Measurements from ENCODE around the gene CHSY1. TPM values are rescaled to one million over a fixed set of nuclear protein-coding genes. Genes with fewer than 3 reads are reported as not detected.

The CHSY1 gene
- total and polyA plus RNA-seq, 7 experiments from 2014 or later: 0.78 to 47.0 (median 8.9) TPM

GRCh38 chr15:101148881-101149664, 102.8 kb downstream of the CHSY1 start:
- Histone ChIP-seq H3K36me3 (ENCODE audit: control insufficient read depth in 2 of 3, insufficient read depth in 3 of 3, low read length in 3 of 3) (no peaks in the 10 kb centered on the region), H3K4me3 (ENCODE audit: low read length) (no peak overlapping the region), H3K9me3 (ENCODE audit: control insufficient read depth in 2 of 3, low read length in 3 of 3) (no peaks in the 10 kb centered on the region), H3K27me3 (ENCODE audit: control insufficient read depth in 2 of 2, insufficient read depth in 2 of 2, low read length in 2 of 2) (no peaks in the 10 kb centered on the region), H3K27ac (ENCODE audit: low read depth, low read length) (no peak overlapping the region), H3K4me1 (ENCODE audit: control insufficient read depth in 2 of 2, insufficient read depth in 2 of 2, low read length in 2 of 2) (no peaks in the 10 kb centered on the region)
- Mint-ChIP-seq H3K4me1 (peaks cover 7 to 48% (median 13%) of the 10 kb centered on the region in 7 donors), H3K4me3 (no peak overlapping the region), H3K27me3 (peaks cover 0 to 3% (median 0%) of the 10 kb centered on the region in 5 donors), H3K27ac (no peak overlapping the region), H3K36me3 (peaks cover 0 to 11% (median 0%) of the 10 kb centered on the region in 5 donors), H3K9me3 (no peaks in the 10 kb centered on the region)
- POLR2A ChIA-PET: no interaction called here
- DNase-seq (no peak), ATAC-seq (no peak)
- CTCF ChIA-PET: no interaction called here
- intact Hi-C loops (cut with micrococcal nuclease): no loop called here

- no peak overlapping the region for H3K4me3 Mint-ChIP-seq
- Histone ChIP-seq H3K4me3 (ENCODE audit: low read length) (no peak overlapping the region), H3K4me1 (ENCODE audit: control insufficient read depth in 2 of 2, insufficient read depth in 2 of 2, low read length in 2 of 2) (no peaks in the 10 kb centered on the region), H3K27ac (ENCODE audit: low read depth, low read length) (no peak overlapping the region), H3K9me3 (ENCODE audit: control insufficient read depth in 2 of 3, low read length in 3 of 3) (no peaks in the 10 kb centered on the region), H3K36me3 (ENCODE audit: control insufficient read depth in 2 of 3, insufficient read depth in 3 of 3, low read length in 3 of 3) (no peaks in the 10 kb centered on the region), H3K27me3 (ENCODE audit: control insufficient read depth in 2 of 2, insufficient read depth in 2 of 2, low read length in 2 of 2) (no peaks in the 10 kb centered on the region)
- peaks cover 0 to 9% (median 0%) of the 10 kb centered on the region in 5 donors for H3K36me3 Mint-ChIP-seq
- intact Hi-C loops (cut with micrococcal nuclease): no loop called here
- H3K4me1 Mint-ChIP-seq: peaks cover 7 to 46% (median 13%) of the 10 kb centered on the region in 7 donors
- peaks cover 0 to 3% (median 0%) of the 10 kb centered on the region in 5 donors for H3K27me3 Mint-ChIP-seq
- no peak overlapping the region for H3K27ac Mint-ChIP-seq
- ChIA-PET CTCF (no interaction called here), POLR2A (no interaction called here)
- no peak for ATAC-seq
- no peaks in the 10 kb centered on the region for H3K9me3 Mint-ChIP-seq
- no peak for DNase-seq
These were observed 103.5 kb downstream of the CHSY1 start for GRCh38 chr15:101148166-101148880.

- intact Hi-C loops (cut with micrococcal nuclease): no loop called here
- Mint-ChIP-seq H3K4me3 (no peak overlapping the region), H3K27ac (no peak overlapping the region), H3K9me3 (peaks cover 0 to 3% (median 0%) of the 10 kb centered on the region in 11 donors), H3K4me1 (peaks cover 7 to 46% (median 13%) of the 10 kb centered on the region in 7 donors), H3K36me3 (peaks cover 0 to 9% (median 0%) of the 10 kb centered on the region in 5 donors), H3K27me3 (peaks cover 0 to 3% (median 0%) of the 10 kb centered on the region in 5 donors)
- Histone ChIP-seq H3K36me3 (ENCODE audit: control insufficient read depth in 2 of 3, insufficient read depth in 3 of 3, low read length in 3 of 3) (no peaks in the 10 kb centered on the region), H3K9me3 (ENCODE audit: control insufficient read depth in 2 of 3, low read length in 3 of 3) (no peaks in the 10 kb centered on the region), H3K4me3 (ENCODE audit: low read length) (no peak overlapping the region), H3K27me3 (ENCODE audit: control insufficient read depth in 2 of 2, insufficient read depth in 2 of 2, low read length in 2 of 2) (no peaks in the 10 kb centered on the region), H3K4me1 (ENCODE audit: control insufficient read depth in 2 of 2, insufficient read depth in 2 of 2, low read length in 2 of 2) (no peaks in the 10 kb centered on the region), H3K27ac (ENCODE audit: low read depth, low read length) (no peak overlapping the region)
- DNase-seq (no peak), ATAC-seq (no peak)
- ChIA-PET POLR2A (no interaction called here), CTCF (no interaction called here)
These were observed 104.7 kb downstream of the CHSY1 start for GRCh38 chr15:101147181-101147580.

GRCh38 chr15:101146118-101146702, 105.6 kb downstream of the CHSY1 start:
- Mint-ChIP-seq H3K36me3 (peaks cover 0 to 13% (median 0%) of the 10 kb centered on the region in 5 donors), H3K4me1 (peaks cover 3 to 39% (median 8%) of the 10 kb centered on the region in 7 donors), H3K27me3 (peaks cover 0 to 3% (median 0%) of the 10 kb centered on the region in 5 donors), H3K4me3 (no peak overlapping the region), H3K27ac (peak overlapping the region in 1 of 9 donors; percentile 65), H3K9me3 (peaks cover 0 to 8% (median 0%) of the 10 kb centered on the region in 11 donors)
- intact Hi-C loops (cut with micrococcal nuclease): no loop called here
- DNase-seq (no peak), ATAC-seq (no peak)
- no peaks in the 10 kb centered on the region for H3K36me3 ChIP-seq (ENCODE audit: control insufficient read depth in 2 of 3, insufficient read depth in 3 of 3, low read length in 3 of 3)
- H3K27me3 ChIP-seq (ENCODE audit: control insufficient read depth in 2 of 2, insufficient read depth in 2 of 2, low read length in 2 of 2): no peaks in the 10 kb centered on the region
- ChIA-PET POLR2A (interaction anchor here (0.5 kb wide), 1 partner anchor 13 kb away, joined by 4 read pairs; no protein-coding TSS in a partner anchor), CTCF (interaction anchor here (0.6 kb wide), 2 partner anchors 13 to 95 kb away, joined by 3 to 5 read pairs; no protein-coding TSS in a partner anchor)
- no peaks in the 10 kb centered on the region for H3K4me1 ChIP-seq (ENCODE audit: control insufficient read depth in 2 of 2, insufficient read depth in 2 of 2, low read length in 2 of 2)
- no peak overlapping the region for H3K27ac ChIP-seq (ENCODE audit: low read depth, low read length)
- H3K9me3 ChIP-seq (ENCODE audit: control insufficient read depth in 2 of 3, low read length in 3 of 3): no peaks in the 10 kb centered on the region
- H3K4me3 ChIP-seq (ENCODE audit: low read length): no peak overlapping the region

- ATAC-seq (no peak), DNase-seq (no peak)
- Histone ChIP-seq H3K36me3 (ENCODE audit: control insufficient read depth in 2 of 3, insufficient read depth in 3 of 3, low read length in 3 of 3) (no peaks in the 10 kb centered on the region), H3K4me1 (ENCODE audit: control insufficient read depth in 2 of 2, insufficient read depth in 2 of 2, low read length in 2 of 2) (no peaks in the 10 kb centered on the region), H3K27me3 (ENCODE audit: control insufficient read depth in 2 of 2, insufficient read depth in 2 of 2, low read length in 2 of 2) (no peaks in the 10 kb centered on the region), H3K27ac (ENCODE audit: low read depth, low read length) (no peak overlapping the region), H3K4me3 (ENCODE audit: low read length) (no peak overlapping the region), H3K9me3 (ENCODE audit: control insufficient read depth in 2 of 3, low read length in 3 of 3) (no peaks in the 10 kb centered on the region)
- intact Hi-C loops (cut with micrococcal nuclease): no loop called here
- ChIA-PET CTCF (no interaction called here), POLR2A (no interaction called here)
- peaks cover 0 to 13% (median 0%) of the 10 kb centered on the region in 5 donors for H3K36me3 Mint-ChIP-seq
- H3K4me1 Mint-ChIP-seq: peaks cover 0 to 33% (median 4%) of the 10 kb centered on the region in 7 donors
- H3K27me3 Mint-ChIP-seq: peaks cover 0 to 3% (median 0%) of the 10 kb centered on the region in 5 donors
- no peak overlapping the region for H3K4me3 Mint-ChIP-seq
- H3K27ac Mint-ChIP-seq: no peak overlapping the region
- peaks cover 0 to 8% (median 0%) of the 10 kb centered on the region in 11 donors for H3K9me3 Mint-ChIP-seq
These were observed 106.5 kb downstream of the CHSY1 start for GRCh38 chr15:101145362-101145761.

- no peak for ATAC-seq
- intact Hi-C loops (cut with micrococcal nuclease): no loop called here
- Mint-ChIP-seq H3K27me3 (peaks cover 0 to 3% (median 0%) of the 10 kb centered on the region in 5 donors), H3K4me1 (peaks cover 0 to 25% (median 3%) of the 10 kb centered on the region in 7 donors), H3K36me3 (peaks cover 0 to 13% (median 0%) of the 10 kb centered on the region in 5 donors), H3K9me3 (peaks cover 0 to 8% (median 0%) of the 10 kb centered on the region in 11 donors), H3K27ac (no peak overlapping the region), H3K4me3 (no peak overlapping the region)
- POLR2A ChIA-PET: no interaction called here
- Histone ChIP-seq H3K4me1 (ENCODE audit: control insufficient read depth in 2 of 2, insufficient read depth in 2 of 2, low read length in 2 of 2) (no peaks in the 10 kb centered on the region), H3K4me3 (ENCODE audit: low read length) (no peak overlapping the region), H3K9me3 (ENCODE audit: control insufficient read depth in 2 of 3, low read length in 3 of 3) (no peaks in the 10 kb centered on the region), H3K27me3 (ENCODE audit: control insufficient read depth in 2 of 2, insufficient read depth in 2 of 2, low read length in 2 of 2) (no peaks in the 10 kb centered on the region), H3K27ac (ENCODE audit: low read depth, low read length) (no peak overlapping the region), H3K36me3 (ENCODE audit: control insufficient read depth in 2 of 3, insufficient read depth in 3 of 3, low read length in 3 of 3) (no peaks in the 10 kb centered on the region)
- CTCF ChIA-PET: no interaction called here
- DNase-seq: no peak
These were observed 108.5 kb downstream of the CHSY1 start for GRCh38 chr15:101143321-101143720.

Measured in naive thymus-derived CD4-positive, alpha-beta T cell (primary cell).